ENCODE results near the gene PLXNB1. TPM values are rescaled to one million over a fixed set of nuclear protein-coding genes. Genes with fewer than 3 reads are reported as not detected.
A peak's percentile ranks its signal among the peaks of the same experiment; 100 is the strongest.

Gene PLXNB1
- total and polyA plus RNA-seq, 2 of the 13 experiments (the other 11 are each of a cell fraction or from before 2014, with no cell fraction given): 86.0 to 143 TPM

DNA sequence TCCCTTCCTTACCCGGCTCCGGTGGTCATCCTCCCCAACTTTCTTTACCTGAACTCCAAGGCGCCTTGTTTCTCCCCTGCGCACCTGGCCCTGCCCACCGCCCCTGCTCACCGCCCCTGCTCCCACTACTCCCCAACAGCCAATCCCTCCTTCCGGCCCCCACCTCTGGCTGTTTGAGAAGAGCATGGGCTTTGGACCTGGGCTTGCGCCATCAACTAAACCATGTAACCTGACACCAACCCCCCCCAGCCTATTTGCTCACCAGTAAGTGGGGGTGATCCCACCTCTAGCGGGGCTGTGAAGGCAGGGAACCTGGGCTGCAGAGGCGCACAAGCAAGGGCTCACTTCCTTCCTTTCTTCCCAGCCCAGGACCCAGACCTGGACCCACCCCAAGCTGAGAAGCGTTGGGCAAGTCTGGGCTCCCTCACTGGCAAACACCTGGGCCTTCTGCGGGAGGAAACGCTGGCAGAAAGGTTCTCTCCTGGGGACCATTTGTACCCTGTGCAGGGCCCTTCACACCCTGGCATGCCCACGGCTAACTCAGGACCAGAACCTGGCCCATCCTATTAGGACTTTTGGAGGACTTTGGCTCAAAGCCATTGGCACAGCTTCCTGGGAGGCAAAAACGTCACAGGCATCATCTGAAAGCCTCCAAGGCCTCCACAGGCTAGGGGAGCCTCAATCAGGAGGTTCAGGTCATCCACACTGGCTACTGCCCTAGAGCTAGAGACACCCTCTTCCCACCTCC lies at the start of gene PLXNB1 (continued):
- no peak for TF ChIP-seq ZFYVE20 (CRISPR knock-in tag; IDR thresholded peaks at IDR 0.05; ENCODE audit: borderline replicate concordance, low read depth)
- TF ChIP-seq CBFB (CRISPR knock-in tag; IDR thresholded peaks at IDR 0.05): 0 out of 2 replicates have a peak, but pooled peaks have one; percentile 36
- no peak; the same call in 1 of the 2 replicates for TF ChIP-seq ZNF576 (CRISPR knock-in tag; IDR thresholded peaks at IDR 0.05)
- no peak for TF ChIP-seq FOSL1 (CRISPR knock-in tag; IDR thresholded peaks at IDR 0.05; ENCODE audit: borderline replicate concordance)
- TF ChIP-seq AGO2 (optimal IDR thresholded peaks at IDR 0.05; ENCODE audit: low read depth, low read length): peak; percentile 24
- TF ChIP-seq, protein P1, sequence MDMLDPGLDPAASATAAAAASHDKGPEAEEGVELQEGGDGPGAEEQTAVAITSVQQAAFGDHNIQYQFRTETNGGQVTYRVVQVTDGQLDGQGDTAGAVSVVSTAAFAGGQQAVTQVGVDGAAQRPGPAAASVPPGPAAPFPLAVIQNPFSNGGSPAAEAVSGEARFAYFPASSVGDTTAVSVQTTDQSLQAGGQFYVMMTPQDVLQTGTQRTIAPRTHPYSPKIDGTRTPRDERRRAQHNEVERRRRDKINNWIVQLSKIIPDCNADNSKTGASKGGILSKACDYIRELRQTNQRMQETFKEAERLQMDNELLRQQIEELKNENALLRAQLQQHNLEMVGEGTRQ (IDR thresholded peaks at IDR 0.05; ENCODE audit: low read depth, low read length): no peak
- TF ChIP-seq, protein P1 (CRISPR knock-in tag; IDR thresholded peaks at IDR 0.05; ENCODE audit: borderline replicate concordance): peak; percentile 63; the same call in 1 of the 2 replicates
- TF ChIP-seq TAF1 (CRISPR knock-in tag; IDR thresholded peaks at IDR 0.05): peak; percentile 68
- TF ChIP-seq RELA (CRISPR knock-in tag; IDR thresholded peaks at IDR 0.05): no peak; the same call in 1 of the 2 replicates
- TF ChIP-seq, protein P2, sequence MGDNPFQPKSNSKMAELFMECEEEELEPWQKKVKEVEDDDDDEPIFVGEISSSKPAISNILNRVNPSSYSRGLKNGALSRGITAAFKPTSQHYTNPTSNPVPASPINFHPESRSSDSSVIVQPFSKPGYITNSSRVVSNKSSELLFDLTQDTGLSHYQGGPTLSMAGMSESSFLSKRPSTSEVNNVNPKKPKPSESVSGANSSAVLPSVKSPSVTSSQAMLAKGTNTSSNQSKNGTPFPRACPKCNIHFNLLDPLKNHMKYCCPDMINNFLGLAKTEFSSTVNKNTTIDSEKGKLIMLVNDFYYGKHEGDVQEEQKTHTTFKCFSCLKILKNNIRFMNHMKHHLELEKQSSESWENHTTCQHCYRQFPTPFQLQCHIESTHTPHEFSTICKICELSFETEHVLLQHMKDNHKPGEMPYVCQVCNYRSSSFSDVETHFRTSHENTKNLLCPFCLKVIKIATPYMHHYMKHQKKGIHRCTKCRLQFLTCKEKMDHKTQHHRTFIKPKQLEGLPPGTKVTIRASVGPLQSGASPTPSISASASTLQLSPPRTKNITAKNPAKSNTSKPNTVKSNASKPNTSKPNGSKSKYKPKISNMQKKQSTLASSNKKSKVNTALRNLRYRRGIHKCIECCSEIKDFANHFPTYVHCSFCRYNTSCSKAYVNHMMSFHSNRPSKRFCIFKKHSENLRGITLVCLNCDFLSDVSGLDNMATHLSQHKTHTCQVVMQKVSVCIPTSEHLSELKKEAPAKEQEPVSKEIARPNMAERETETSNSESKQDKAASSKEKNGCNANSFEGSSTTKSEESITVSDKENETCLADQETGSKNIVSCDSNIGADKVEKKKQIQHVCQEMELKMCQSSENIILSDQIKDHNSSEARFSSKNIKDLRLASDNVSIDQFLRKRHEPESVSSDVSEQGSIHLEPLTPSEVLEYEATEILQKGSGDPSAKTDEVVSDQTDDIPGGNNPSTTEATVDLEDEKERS (CRISPR knock-in tag; IDR thresholded peaks at IDR 0.05): peak; percentile 76; the same call in 1 of the 2 replicates
- 0 out of 2 replicates have a peak, but pooled peaks have one; percentile 94 for TF ChIP-seq ZNF512B (CRISPR knock-in tag; IDR thresholded peaks at IDR 0.05; ENCODE audit: borderline replicate concordance)
- TF ChIP-seq SMAD9 (CRISPR knock-in tag; IDR thresholded peaks at IDR 0.05): no peak

Measured in HepG2 (cell line).